H1 (cell line): ENCODE results near the gene DUS1L. TPM values are rescaled to one million over a fixed set of nuclear protein-coding genes. Genes with fewer than 3 reads are reported as not detected.
A peak's percentile ranks its signal among the peaks of the same experiment; 100 is the strongest.

ENCODE experiments used
- PHF8 ChIP-seq: fragments of 200-600 bp; sonication (generic); conservative IDR thresholded peaks from 2 replicates; pipeline ENCODE4 v1.7.1; 2012; ENCODE audit warnings: low read depth, mild to moderate bottlenecking, inconsistent platforms, low read length, moderate library complexity
- polyA plus RNA-seq, 7 experiments: library from polyadenylated mRNA; depleted of rRNA in 3 of 7; stranded (reverse) in 5 of 7; unstranded in 2 of 7; fragments of >200 nt in 5 of 7; fragments of 200-250 nt in 2 of 7; gene quantifications; 1 replicate in 5 of 7; 2 replicates in 1 of 7; 4 replicates in 1 of 7; pipeline versions ENCODE4 v1.2.1 to v1.2.3, GENCODE V29; 2011 to 2013; ENCODE audit warnings: missing spikeins in 2 of 7, mixed read lengths in 2 of 7
- total RNA-seq: library from RNA; stranded (reverse); fragmentation: NEBNext Ultra II Directional; extraction: Animal tissue kit (Norgen Biotek cat#: 25700); gene quantifications from 2 replicates; pipeline ENCODE4 v1.2.1, GENCODE V29; 2021

DUS1L gene
- total and polyA plus RNA-seq, 2 of the 8 experiments (the other 6 are each of a cell fraction or from before 2014, with no cell fraction given), result 34.5 to 69.1 TPM

- TF ChIP-seq PHF8, result peak; percentile 54; the same call in 1 of the 2 replicates
Observed at GRCh38 chr17:82051776-82052637, 13.6 kb downstream of the DUS1L start, which contains the start of the genes GPS1 and RFNG (continued).
